SH-SY5Y (cell line): ENCODE data around the gene PCDH9.

Experiments used
- GATA2 ChIP-seq: IDR thresholded peaks from 2 replicates; pipeline ENCODE4 v1.6.1; 2011; ENCODE audit warnings: mild to moderate bottlenecking, low read depth, low read length
- GATA3 ChIP-seq: IDR thresholded peaks from 2 replicates; pipeline ENCODE4 v1.6.1; 2011; ENCODE audit warnings: low read depth, mild to moderate bottlenecking, low read length, moderate library complexity

DNA sequence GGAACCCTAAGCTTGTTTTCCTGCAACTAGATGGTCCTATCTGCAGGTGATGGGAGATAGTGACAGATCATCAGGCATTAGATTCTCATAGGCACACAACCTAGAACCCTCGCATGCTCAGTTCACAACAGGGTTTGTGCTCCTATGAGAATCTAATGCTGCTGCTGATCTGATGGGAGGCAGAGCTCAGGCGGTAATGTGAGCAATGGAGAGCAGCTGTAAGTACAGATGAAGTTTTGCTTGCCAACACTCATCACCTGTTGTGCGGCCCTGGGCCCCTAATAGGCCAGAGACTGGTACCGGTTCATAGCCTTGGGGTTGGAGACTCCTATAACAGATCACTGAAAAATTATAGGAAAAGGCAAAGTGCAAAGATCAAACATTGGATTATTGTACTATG, 267.2 kb downstream of the PCDH9 start:
- TF ChIP-seq GATA2 (no peak), GATA3 (no peak)
